GM21515 (cell line): ENCODE data around the gene SIM1.
"Not testable (repeated sequence)": the region's sequence is repeated elsewhere in the genome, so short reads cannot be mapped to it uniquely, and the experiment has no call there.

Experiments used
- ATAC-seq: cut with Tn5 transposase; IDR thresholded peaks from one replicate; pipeline ENCODE4 v1.9.1; 2021; ENCODE audit not compliant: unreplicated experiment

The SIM1 gene

DNA sequence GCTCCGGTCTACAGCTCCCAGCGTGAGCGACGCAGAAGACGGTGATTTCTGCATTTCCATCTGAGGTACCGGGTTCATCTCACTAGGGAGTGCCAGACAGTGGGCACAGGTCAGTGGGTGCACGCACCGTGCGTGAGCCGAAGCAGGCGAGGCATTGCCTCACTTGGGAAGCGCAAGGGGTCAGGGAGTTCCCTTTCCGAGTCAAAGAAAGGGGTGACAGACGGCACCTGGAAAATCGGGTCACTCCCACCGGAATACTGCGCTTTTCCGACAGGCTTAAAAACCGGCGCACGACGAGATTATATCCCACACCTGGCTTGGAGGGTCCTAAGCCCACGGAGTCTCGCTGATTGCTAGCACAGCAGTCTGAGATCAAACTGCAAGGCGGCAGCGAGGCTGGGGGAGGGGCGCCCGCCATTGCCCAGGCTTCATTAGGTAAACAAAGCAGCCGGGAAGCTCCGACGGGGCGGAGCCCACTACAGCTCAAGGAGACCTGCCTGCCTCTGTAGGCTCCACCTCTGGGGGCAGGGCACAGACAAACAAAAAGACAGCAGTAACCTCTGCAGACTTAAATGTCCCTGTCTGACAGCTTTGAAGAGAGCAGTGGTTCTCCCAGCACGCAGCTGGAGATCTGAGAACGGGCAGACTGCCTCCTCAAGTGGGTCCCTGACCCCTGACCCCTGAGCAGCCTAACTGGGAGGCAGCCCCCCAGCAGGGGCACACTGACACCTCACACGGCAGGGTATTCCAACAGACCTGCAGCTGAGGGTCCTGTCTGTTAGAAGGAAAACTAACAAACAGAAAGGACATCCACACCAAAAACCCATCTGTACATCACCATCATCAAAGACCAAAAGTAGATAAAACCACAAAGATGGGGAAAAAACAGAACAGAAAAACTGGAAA lies 109.7 kb downstream of the SIM1 start:
- ATAC-seq, result not testable (repeated sequence)

DNA sequence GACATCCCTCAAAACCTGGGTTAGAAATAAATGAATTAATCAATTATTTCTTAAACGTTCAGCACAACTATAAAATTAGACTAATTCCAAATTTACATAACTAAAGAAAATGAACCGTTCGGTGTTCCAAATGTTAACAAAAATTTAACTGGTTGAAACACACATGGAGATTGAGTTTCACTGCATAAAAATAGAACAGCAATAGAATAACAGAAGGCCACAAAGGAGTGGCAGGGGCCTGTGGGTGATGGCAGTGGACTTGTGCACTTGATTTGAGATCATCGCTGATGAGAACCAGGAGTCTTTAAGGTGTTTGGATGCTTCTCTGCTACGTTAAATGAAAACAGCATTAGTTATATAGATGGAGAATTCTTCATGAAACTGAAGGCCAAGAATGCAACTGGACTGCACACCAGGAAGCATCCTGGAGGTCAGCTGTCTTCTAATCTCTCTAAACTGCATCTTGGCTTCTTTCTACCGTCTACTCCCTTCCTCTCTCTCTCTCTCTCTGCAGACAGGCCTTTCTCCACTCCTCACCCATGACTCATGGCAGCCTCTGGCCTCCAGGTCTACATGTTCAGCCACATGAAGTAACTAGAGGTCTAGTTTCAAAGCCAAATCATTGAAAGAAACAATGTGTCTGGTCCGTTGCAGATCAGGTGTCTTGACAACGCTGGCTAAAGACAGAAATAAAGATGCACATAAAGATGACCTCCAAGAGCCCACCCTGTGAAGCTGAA lies 111.3 kb downstream of the SIM1 start:
- ATAC-seq, result no peak

DNA sequence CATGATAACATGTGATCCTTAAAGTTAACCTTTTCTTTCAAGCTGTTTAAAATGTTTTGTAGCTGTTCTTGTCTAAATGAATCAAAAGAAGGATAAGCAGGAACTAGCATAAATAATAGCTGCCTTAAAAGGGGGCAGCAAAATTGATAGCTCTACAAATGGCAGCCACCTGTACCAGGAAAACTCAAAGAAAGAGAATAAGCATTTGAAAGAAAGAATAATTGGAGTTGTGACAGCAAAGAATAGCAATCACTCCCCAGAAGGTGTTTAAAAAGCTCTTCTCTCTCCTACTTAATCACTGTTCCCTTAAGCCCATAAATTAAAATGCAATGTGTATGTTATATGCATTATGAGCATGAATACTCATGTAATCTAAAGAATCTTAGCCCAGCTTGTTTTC lies 114.6 kb downstream of the SIM1 start:
- no peak for ATAC-seq

DNA sequence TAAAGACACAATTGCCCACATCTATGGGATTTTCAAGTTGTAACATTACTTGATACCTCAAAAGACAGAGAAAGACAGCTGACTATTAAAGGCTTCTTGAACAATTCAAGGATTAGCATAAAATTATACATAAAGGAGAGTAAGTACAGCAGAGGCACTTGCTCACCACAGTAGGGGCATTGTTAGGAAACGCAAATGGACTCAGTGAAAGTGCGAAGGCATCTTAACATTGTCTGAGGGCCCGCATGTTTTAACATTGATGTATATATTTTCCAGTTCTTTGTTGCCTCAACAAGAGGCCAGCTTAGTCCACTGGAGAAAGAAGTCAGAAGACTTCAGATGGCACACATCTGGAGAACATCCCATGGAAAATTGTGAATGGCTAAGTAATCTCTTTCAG lies 115.4 kb downstream of the SIM1 start:
- no peak for ATAC-seq

DNA sequence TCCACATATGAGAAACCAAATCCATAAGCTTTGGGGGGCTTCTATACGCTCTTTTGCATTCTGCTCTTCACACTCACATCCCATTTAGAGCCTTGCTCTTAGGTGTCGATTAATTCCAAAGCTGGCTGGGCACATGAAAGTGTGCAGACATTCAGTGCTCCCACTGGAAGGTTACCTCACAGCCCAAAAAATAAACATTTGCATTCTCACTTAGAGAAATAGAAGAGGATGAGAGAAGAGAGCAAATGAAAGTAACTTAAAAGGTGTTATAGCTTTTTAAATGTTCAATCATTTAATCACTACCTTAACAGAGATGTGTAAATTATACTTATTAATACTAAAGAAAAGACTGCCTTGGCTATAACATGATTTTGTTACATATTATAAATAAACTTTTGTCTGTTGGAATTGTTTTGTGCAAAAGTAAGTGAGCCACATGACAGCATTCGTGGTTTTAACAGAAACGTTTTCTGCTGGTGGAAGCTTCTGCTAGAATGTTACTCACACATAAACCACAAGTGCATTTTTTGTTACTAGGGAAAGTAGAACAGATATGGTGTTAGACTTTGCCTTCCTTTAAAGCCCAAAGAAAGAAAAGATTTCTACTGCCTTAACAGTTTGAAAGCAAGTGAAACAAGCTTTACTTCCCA lies 116.7 kb downstream of the SIM1 start:
- ATAC-seq, result no peak

DNA sequence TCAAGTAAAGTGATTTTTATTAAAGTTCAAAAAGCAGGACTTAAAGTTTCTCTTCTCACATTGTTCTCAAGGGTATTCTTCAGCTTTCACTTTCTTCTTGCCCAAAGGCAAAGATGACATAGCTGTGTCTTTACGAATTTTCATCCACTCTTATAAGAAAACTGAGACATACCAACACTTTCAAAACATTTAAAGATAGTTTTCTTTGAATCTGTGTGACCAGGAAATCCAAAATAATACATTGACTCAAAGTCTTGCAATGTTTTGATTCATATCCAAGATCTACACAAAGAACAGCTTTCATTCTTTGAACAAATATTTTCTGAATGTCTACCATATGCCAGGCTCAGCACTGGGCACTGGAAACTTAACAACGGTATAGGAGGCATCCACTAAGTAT lies 117.9 kb downstream of the SIM1 start:
- no peak for ATAC-seq

DNA sequence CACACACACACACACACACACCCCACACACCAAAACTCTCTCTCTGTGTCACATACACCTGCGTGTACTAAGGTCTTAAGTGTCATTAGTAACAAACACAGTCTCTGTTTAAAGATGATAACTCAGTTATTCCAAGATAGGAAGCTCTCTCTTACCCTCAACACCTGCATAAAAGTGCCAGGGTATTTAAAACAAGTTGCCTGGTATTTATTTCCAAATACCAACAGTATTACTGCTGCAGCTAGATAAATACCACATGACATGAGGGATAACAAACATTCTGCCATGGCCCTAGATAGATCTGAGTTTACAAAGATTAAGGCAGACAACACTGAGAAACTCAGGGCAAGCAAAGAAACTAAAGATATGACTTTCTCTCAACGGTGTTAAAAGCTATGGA lies 118.5 kb downstream of the SIM1 start:
- ATAC-seq, result no peak

DNA sequence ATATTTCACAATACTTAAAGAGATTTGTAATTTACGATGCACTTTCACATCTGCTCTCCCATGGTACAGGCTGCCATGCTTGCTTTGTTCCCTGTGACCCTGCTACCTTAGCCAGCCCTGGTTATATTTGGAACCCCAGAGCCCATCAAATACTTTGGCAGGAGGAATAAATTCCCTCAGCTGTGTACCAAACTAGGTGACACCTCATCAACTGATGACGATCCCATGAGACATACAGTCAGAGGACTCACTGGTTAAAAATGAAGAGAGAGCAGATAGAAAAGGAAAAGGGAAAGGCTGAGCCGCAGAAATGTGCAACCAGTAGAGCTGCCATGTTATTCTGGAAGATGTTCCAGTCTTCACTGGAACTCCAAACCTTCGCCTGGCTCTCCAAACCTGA lies 120.0 kb downstream of the SIM1 start:
- no peak for ATAC-seq

DNA sequence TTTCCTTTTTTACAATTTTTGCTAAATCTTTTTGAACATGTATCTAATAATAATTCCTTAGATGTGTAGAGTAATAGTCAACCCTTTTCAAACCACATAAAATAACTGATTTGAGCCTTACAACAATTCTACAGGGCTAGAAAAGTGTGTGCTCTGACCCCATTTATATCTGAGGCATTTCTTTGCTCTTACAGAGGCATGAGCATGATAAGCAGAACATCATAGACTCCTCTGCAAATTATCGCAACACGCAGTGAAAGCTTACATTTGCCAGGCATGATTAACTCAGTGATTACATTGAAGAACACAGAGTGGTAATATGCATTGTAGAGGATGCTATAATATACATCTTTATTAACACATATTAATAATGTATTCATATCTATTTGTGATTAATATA lies 120.4 kb downstream of the SIM1 start:
- no peak for ATAC-seq

DNA sequence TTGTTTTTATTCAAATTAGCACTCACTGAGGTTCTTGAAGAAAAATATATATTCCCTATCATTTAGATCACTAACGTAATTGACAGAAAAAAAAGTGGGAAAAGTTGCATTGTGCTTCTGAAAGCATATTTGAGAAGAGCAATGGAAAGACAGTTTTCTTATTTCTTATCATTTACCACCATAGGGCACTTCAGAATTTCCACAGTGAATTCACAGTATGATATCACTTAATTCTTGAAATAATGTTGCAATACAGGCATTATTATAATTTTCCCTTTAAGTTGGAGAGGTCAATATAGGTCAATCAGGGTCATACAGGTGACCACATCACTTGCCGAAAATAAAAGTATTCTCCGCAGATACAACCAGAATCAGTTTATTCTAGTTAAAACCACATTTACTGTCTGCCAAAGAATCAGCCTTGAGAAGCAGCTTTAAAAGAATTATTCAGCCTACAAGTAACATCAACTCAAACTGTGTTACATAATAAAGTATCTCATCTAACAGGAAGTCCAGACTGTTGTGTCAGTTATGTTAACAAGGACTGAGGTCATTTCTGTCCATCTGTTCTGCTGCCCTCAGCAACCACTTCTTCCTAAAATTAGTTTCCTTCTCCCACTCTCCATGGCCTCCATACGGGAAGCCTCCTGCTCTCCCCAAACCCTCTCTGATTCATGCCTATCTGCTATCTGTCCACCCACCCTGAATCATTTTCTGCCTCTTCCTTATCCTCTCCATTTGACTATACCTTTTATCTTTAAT lies 121.2 kb downstream of the SIM1 start:
- ATAC-seq, result no peak

DNA sequence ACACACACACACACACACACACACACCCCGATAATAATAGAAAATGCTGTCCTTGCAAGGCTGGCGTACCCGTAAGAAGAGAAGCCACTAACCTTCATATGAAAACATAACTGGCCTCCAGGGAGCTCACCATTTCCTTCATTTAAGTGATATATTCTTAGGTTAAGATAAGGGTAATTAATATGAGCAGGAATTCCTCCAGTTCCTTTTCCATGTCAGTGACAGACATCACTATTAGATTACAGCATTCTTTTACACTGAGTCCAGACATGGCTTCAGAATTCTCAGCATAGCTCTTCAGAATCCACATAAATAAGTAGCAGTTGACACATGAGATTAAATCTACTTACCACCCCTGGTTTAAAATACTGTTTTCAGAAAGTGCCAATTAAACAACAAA lies 121.9 kb downstream of the SIM1 start:
- no peak for ATAC-seq

DNA sequence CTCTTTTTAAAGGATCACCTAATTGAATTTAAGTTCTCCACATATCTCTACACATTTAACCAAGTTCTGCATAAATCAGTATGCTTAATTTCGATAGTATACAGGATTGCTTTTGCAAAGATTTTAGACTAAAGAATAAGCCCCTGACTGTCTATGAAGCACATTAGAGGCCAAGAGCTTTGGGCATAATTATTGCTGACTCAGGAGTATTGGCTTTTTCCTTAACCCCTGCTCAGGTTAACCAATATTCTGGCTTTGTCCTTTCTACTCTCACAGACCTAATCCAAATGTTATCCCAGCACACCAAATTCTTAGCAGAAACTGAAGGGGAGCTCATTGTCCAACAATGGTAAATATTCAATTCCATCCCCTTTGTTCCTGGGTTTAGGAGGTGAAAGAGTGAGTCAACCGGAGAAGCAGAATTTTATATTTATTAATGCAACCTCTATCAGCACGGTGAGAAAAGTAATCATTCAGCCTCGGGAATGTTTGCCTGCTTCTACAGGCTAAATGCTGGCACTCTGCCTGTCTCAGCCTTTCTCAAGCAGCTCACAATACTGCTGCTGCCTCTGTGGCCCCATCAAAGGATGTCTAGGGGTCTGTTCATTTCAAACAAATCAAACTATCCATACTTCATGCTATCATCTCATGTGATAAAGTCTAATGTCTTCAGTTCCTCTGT lies 125.0 kb downstream of the SIM1 start:
- ATAC-seq, result no peak

DNA sequence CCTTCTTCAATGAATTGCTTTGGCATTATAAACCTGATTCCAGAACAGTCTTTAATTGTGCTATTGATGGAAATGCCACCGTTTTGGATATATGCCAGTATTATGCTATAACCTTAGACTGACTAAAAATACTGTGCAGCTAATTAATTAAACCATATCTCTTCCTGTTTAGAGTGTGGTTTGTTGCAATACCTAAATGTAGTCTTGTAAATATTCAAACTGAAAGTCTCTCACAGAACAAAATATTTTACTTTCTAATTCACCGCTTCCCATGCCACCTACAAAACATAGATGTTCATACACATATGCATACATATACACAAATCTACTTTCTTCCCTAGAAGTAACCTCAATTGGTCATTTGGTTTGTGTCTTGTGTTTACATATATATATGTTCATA lies 126.6 kb downstream of the SIM1 start:
- ATAC-seq, result no peak

DNA sequence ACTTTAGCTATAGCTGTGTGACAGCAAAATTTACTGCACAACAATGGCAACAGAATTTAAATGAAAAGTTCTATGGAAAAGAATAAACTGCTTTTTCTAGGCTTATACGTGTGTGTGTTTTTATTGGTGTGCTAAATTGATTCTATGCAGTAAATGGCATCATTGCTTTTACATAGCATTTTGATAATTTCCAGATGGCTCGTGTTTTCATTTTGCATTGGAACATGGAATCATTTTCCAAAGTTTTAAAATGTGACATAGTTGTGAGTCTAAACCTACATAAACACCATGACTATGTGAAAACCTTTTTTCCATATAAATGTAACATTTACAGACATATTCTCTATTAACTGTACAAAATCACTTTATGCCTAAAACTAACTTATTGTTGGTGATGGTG lies 127.8 kb downstream of the SIM1 start:
- ATAC-seq, result no peak

DNA sequence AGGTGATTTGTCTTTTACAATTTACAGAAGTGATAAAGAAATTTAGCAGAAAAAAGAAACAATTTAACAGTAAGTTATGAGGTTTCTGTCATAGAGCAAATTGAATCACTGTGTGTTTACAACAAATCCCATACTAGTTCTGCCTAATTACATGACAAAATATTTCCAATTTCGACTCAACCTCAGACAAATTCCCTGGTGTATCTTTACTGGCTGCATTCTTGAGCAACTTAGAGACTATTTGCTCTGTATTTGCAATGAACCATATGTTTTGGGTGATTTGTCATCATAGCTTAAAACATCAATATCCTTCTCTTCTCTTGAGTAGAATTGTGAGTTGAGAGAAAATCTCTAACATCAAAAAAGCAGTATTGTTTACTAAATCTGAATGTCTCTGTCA lies 128.7 kb downstream of the SIM1 start:
- ATAC-seq, result no peak
